GM19397 (cell line): ENCODE measurements around the gene POLR2I.
A peak's percentile ranks its signal among the peaks of the same experiment; 100 is the strongest.
"Not testable (repeated sequence)": the region's sequence is repeated elsewhere in the genome, so short reads cannot be mapped to it uniquely, and the experiment has no call there.

Source experiments
- ATAC-seq: cut with Tn5 transposase; IDR thresholded peaks from one replicate; pipeline ENCODE4 v1.9.1; 2021; ENCODE audit warnings: mild to moderate bottlenecking, moderate library complexity; ENCODE audit not compliant: unreplicated experiment

The POLR2I gene

DNA sequence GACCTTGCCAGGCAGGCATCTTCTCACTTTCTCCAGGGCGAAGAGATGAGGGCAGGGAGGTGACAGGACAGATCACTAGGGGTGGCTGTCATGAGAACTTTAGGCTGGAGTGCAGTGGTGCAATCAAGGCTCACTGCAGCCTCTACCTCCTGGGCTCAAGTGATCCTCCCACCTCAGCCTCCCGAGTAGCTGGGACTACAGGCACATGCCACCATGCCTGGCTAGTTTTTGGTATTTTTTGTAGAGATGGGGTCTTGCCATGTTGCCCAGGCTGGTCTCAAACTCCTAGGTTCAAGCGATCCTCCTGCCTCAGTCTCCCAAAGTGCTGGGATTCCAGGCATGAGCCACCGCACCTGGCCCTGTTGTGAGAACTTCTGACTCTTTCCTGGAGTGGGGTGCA, 20.2 kb upstream of the POLR2I start:
- ATAC-seq = not testable (repeated sequence)

DNA sequence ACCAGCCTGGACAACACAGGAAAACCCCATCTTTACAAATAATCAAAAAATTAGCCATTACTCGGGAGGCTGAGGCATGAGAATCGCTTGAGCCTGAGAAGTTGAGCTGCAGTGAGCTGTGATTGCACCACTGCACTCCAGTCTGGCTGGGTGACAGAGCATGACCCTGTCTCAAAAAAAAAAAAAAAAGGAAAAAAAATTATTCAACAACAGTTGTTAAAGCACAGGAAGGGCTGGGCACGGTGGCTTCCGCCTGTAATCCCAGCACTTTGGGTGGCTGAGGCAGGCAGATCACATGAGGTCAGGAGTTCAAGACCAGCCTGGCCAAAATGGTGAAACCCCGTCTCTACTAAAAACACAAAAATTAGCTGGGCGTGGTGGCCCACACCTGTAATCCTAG, 16.5 kb upstream of the POLR2I start:
- not testable (repeated sequence) for ATAC-seq

DNA sequence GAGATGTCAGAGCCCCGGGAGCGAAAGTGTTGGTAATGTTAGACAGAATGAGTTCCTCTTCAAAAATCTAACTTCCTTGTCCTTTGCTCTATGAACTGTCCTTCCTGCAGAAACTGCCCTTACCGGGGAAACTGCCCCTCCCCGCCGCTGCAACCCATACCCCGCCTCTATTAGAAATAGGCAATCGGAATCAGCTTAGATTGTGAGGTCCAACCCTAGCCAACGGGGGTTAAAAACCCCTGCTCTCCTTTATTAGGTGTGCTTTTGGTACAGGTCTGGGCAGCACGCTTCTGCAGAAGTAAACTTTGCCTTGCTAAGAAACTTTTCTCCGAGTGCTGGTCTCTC, 13.7 kb upstream of the POLR2I start:
- ATAC-seq = no peak

DNA sequence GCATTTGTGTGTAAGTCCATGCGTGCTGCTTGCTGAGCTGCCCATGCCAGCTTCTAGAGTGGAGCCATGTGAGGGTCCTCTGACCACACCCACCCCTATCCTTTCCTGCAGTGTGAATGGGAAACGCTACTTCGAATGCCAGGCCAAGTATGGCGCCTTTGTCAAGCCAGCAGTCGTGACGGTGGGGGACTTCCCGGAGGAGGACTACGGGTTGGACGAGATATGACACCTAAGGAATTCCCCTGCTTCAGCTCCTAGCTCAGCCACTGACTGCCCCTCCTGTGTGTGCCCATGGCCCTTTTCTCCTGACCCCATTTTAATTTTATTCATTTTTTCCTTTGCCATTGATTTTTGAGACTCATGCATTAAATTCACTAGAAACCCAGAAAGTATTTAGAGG, 10.9 kb upstream of the POLR2I start:
- ATAC-seq = no peak

DNA sequence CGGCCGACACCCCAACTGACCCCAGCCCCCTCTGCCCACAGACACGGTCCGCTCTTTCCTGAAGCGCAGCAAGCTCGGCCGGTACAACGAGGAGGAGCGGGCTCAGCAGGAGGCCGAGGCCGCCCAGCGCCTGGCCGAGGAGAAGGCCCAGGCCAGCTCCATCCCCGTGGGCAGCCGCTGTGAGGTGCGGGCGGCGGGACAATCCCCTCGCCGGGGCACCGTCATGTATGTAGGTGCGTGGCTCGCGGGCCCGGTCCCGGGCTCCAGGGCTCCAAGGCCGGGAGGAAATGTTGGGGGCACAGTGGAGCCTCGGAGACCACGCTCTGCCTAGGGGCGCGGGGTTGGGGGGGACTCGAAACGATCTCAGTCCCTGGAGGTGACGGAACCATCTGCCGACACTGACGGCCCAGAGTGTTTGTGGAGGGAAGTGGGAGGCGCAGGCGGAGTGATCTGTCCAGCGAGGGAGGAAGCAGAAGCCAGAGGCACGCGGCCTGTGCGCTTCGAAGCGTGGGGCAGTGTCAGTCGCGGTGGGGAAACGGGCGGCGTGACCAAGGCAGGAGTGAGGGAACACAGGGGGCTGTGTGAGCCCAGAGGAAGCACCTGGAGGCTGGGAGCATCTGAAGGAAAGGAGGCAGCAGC, 6.9 kb upstream of the POLR2I start:
- ATAC-seq = no peak

DNA sequence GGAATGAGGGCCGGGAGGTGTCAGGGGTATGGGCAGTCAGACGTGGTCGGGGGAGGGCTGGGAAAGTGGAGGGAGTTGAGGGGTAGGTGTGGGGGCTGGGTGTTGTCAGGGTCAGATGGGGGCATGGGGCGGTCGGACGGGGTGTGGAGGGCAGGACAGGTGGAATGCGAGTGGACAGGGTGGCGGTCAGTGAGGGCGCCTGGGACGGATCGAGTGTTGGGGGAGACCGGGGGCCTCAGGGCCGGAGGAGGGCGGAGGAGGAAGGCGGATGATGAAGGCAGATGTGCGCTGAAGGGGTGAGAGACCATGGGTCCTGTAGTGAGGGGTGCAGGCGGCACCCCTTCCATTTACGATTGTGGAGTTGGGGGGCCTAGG, 6.3 kb upstream of the POLR2I start:
- ATAC-seq = no peak

DNA sequence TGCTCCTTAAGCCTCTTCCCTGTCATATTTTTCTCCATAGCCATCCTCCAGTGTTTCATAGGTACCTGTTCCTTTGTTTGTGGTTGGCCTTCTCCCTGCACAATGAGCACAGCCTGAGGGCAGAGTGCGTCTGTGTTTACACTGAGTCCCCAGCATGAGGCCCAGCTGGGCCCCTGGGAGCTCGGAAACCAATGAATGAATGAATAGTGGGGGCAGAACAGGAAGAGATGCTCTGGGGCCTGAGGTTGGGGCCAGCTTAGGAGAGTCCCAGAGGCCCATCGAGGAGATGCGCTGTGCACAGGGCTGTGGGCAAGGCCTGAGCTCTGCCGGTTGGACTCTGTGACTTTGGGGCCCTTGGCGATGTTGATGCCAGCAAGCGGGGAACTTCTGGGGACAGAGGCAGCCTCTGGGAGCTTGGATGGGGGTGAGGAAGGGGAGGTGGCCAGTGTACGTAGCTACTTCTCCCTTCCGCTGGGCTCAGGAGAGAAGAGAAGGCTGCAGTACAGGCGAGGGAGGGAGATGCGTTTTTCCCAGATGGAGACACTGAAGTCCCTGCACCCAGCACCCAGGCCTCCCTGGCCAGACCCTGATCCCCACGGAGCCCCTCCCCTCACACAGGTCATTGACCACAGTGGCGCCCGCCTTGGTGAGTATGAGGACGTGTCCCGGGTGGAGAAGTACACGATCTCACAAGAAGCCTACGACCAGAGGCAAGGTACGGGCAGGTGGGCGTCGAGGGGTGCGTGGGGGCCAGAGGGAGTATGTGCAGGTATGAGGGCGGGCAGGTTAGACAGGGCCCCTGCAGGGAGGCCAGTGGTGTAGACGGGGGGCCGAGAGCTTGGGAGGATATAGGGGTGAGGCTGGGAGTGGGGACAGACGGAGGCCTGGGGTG, 5.7 kb upstream of the POLR2I start:
- no peak for ATAC-seq

DNA sequence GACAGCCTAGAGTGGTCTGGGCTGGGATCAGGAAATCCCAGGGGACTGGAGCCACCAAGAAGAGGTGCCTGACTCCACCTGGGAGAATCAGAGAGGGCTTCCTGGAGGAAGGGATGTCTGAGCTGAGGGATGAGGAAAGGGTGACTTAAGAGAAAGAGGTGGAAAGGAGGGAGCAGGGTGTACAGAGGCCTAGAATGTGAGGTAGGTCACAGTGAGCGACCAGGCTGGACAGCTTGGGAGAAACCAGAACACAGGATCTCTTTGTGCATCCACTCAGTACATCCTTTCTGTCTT, 1.6 kb upstream of the POLR2I start:
- no peak for ATAC-seq

DNA sequence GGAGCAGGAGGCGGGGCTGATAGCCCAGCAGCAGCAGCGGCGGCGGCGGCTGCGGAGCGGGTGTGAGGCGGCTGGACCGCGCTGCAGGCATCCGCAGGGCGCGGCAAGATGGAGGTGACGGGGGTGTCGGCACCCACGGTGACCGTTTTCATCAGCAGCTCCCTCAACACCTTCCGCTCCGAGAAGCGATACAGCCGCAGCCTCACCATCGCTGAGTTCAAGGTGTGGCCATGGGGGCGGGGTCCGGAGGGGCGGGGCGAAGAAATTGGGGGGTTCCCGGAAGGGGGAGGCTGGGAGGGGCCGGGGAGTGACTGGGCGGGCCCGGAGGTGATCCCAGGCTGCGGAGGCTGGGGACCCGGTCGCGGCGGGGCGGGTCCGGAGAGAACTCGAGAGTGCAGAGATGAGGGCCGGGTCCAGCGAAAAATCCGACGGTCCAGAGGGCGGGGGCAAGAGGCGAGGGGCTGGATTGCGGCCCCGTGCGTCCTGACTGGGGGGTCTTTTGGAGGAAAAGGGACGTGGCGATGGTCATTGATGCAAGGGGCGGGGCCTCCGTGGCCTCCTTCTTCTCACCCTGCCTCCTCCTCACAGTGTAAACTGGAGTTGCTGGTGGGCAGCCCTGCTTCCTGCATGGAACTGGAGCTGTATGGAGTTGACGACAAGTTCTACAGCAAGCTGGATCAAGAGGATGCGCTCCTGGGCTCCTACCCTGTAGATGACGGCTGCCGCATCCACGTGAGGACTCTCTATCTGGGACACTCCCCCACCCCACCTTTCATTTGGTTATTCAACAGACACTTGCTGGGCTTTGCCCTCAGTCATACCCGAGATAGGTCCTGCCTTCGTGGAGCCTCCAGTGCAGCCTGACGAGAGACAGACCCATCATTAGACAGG, 1.0 kb upstream of the POLR2I start, which contains the start of gene TBCB:
TBCB (plus strand) TSS at position 16 of the 891 bp plus-strand sequence; CDS start at position 109, 93 bp downstream.
- ATAC-seq = peak; percentile 36

DNA sequence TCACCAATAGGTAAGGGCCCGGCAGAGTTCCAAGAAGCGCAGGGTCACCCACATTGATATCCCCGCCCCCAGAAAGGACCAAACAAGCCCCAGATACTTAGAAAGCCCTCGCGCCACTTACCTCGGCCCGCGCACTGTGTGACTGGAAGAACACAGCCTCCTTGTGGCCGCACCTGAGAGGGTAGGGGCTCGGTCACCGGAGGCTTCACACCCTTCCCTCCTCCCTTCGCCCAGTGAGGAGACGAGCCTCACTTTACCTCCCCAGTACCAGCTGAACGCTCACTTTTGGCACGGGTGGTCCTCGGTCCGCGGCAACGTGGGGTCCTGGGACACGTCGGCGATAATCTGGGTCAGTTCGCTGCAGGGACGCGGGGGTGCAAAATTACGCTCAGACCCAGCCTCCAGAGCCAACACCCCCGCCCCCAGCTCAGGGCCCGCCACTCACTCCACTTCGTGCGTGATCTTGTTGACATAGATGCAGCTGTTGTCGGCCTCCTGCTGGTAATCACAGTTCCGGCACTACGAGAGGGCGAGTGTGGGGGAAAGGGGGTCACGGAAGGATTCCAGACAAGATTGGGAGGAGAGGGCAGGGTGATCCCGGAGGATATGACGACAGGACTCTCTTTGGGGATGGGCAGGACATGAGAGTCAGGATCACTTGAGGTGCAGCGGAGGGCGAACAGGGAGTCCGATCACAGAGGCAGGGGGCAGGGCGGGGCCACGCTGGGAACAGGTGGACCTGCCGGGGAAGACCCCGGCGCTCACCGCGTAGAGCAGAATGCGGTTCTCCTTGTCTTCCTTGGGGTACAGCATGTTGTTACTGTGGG, 568 bp downstream of the POLR2I start:
- no peak for ATAC-seq

DNA sequence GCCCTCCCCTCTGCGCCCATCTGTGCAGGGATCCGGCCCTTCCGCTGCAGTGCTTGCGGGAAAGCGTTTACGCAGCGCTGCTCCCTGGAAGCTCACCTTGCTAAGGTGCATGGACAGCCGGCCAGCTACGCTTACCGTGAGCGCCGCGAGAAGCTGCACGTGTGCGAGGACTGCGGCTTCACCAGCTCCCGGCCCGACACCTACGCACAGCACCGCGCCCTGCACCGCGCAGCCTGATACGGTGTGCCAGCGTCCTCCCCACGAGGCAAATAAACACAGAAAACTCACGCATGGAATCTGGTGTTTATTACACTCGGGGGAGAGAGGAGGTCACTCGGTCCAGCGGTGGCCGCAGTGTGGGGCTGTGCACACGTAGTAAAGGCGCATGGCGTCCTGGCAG, 1.2 kb downstream of the POLR2I start:
- no peak for ATAC-seq

DNA sequence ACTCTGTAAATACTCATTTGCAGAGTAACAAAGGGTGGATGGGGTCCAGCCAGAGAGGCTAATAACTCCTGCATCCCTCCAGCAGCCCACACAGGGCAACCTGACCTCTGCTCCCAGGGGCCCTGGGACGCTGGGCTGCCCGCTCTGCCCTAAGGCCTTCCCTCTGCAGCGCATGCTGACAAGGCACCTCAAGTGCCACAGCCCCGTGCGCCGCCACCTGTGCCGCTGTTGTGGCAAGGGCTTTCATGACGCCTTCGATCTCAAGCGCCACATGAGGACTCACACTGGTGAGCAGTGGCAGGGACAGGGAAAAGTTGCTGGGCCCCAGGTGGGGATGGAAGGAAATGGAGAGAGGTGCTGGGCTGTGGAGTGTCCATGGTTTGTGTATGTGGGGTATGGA, 2.0 kb downstream of the POLR2I start:
- no peak for ATAC-seq

DNA sequence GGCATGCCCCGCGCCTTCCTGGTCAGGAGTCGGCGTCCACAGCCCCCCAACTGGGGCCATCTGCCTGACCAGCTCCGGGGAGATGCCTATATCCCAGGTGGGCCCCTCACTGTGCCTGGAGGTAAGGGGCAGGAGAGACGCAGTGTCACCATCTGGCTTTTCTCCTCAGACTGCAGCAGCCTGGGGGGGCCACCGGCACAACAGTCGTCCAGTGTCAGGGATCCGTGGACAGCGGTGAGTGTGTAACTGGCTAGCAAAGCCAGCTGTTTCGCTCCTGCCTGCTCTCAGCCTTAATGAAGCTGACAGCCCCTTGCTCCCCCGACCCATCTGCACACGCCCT, 3.5 kb downstream of the POLR2I start:
- ATAC-seq = no peak

DNA sequence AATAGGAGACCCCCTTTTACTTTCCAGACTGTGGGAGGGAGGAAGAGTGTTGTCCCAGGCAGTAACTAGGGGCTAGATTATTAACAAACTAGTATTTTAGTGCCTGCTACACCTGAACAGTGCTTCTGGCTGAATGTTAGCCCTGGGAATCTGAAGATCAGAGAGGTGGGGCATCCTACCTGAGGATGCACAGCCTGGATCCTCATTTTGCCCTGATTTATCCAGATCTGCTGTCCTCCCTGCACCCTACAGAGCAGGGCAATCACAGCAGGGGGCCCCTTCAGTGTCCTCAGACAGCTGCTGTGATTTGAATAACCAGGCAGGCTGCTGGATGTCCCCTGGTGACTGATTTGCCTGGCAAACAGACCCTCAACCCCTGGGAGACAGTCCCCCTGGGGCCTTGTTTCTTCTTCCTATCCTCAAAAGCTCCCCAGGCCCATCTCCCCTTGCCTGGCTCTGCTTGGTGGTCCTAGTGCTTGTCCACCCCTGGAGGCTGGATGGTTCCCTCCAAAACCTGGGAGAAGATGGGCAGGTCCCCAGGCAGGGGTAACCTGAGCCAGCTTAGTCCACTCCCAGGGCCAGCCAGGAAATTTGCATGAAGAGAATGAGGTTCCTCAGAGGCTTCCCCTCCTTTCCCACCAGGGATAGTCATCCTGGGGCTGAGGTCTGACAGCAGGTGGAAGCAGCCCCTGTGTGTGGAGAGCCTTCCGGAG, 4.0 kb downstream of the POLR2I start, which contains the start of gene OVOL3:
OVOL3 (plus strand) TSS at position 657 of the 713 bp plus-strand sequence. CDS start 60 bp downstream, outside the sequence.
- ATAC-seq = no peak

DNA sequence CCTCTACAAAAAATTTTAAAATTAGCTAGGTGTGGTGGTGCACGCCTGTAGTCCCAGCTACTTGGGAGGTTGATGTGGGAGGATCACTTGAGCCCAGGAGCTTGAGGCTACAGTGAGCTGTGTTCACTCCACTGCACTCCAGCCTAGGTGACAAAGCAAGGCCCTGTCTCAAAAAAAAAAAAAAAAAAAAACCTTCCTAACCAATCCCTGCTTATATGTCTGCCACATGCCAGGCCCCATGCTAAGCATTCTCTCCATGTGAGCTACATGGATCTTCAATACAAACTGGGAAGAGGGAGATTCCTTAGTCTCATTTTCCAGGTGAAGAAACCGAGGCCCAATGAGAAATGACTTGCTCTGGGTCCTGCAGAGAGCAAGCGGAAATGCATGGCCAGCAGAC, 6.0 kb downstream of the POLR2I start:
- no peak for ATAC-seq

DNA sequence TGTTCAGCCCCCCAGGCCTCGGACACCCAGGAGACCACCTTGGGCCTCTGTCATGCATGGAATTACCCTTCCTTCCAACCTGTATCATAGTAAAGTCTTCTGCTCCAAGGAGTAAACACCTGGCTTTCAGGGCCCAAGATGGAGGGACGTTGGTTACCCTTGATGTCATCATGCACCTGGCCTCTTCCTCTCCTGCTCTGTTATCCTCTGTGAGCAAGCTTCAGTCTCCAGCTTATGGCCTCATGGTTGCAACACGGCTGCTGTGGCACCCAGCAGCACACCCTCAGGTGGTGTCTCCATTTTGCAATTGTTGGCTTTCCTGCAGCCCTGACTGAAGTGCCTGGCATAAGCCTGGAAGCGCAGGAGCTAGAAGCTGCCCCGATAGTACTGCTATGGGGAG, 7.7 kb downstream of the POLR2I start:
- no peak for ATAC-seq

DNA sequence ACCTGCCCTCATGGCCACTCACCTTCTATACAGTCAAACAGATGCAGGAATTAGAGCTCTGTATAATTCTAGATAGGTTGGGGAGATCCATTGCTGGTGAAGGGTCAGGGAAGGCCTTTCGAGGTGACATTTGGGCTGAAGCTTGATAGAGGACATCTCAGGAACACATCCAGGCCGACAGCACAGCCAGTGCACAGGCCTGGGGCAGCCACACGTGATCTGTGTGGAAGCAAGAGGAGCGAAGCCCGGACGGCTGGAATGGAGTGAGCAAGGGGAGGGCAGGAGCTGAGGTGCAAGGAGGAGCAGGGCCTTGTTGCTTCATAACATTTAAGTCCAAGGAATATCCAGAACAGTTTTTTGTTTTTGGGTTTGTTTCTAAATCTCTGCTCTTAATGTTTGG, 8.2 kb downstream of the POLR2I start:
- ATAC-seq = no peak

DNA sequence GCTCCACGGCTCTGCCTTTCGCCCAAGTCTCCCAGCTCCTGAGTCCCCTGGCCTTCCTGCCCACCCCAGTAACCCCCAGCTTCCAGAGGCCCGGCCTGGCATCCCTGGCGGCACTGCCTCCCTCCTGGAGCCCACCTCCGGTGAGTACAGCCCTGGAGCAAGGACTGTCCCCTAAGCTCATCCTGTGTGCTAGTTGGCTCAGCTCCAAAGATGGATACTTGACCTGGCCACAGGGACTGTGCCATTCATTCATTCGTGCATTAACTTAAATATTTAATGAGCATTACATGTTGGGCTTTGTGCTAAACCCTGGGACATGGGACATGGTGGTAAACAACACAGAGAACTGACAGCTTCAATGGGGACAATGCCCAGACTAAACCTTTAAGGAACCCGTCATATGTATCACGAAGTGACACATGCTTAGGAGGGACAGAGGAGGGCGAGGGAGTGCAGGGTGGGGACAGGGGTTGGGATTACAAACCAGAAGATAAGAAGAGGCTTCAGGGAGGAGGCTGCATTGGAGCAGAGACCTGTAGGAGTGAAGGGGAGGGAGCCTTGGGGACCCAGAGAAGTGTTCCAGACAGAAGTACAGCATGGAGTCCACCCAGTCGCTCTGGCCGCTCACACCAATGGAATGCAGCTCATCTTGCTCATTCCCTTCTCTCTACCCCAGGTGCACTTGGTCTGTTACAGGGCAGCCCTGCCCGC, 10.7 kb downstream of the POLR2I start:
- no peak for ATAC-seq

DNA sequence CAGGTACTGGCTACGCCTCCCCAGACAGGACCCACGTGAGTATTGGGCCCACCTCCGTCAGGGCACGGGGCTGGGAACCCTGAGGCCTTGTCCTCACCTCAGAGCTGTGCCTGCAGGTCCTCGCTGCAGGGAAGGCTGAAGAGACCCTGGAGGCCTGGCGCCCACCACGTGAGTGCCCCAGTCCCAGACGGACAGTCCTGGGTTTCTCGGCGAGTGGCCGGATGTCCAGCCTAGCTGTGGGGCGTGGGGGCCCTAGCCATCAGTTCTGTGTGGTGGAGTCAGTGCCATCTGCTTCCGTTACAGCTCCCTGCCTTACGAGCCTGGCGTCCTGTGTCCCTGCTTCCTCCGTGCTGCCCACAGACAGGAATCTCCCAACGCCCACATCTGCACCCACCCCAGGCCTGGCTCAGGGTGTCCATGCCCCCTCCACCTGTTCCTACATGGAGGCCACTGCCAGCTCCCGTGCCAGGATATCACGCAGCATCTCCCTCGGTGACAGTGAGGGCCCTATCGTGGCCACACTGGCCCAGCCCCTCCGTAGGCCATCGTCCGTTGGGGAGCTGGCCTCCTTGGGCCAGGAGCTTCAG, 11.5 kb downstream of the POLR2I start:
- no peak for ATAC-seq
